HuH-7.5 (cell line): ENCODE results near the gene UAP1L1.
"Not testable (repeated sequence)": the region's sequence is repeated elsewhere in the genome, so short reads cannot be mapped to it uniquely, and the experiment has no call there.

Experiments
- DNase-seq: peaks from one replicate; pipeline ENCODE4 v3.0.0; 2011; ENCODE audit warnings: low spot score

UAP1L1 gene

GRCh38 chr9:137114613-137115393, 37.5 kb downstream of the UAP1L1 start, which contains the start of gene DPP7:
TSS of gene DPP7 (minus strand) at chr9:137114733. CDS start at chr9:137114713, 20 bp downstream.
- peak; percentile 93 for DNase-seq

GRCh38 chr9:137115394-137116026, 38.2 kb downstream of the UAP1L1 start:
- DNase-seq, result no peak

- no peak for DNase-seq
Observed at GRCh38 chr9:137116027-137116507, 38.8 kb downstream of the UAP1L1 start.

- no peak for DNase-seq
Observed at GRCh38 chr9:137116728-137117127, 39.4 kb downstream of the UAP1L1 start.

- no peak for DNase-seq
Observed at GRCh38 chr9:137117269-137117731, 40.0 kb downstream of the UAP1L1 start.

GRCh38 chr9:137118092-137118603, 40.8 kb downstream of the UAP1L1 start:
- DNase-seq, result not testable (repeated sequence)

- not testable (repeated sequence) for DNase-seq
Observed at GRCh38 chr9:137121927-137122795, 44.8 kb downstream of the UAP1L1 start.

GRCh38 chr9:137122796-137123467, 45.6 kb downstream of the UAP1L1 start:
- not testable (repeated sequence) for DNase-seq

GRCh38 chr9:137123468-137123837, 46.1 kb downstream of the UAP1L1 start:
- DNase-seq, result no peak

GRCh38 chr9:137123952-137124462, 46.7 kb downstream of the UAP1L1 start:
- DNase-seq, result not testable (repeated sequence)

GRCh38 chr9:137126786-137127185, 49.5 kb downstream of the UAP1L1 start:
- DNase-seq, result peak; percentile 6

- peak; percentile 43 for DNase-seq
Observed at GRCh38 chr9:137127301-137128157, 50.2 kb downstream of the UAP1L1 start.

- no peak for DNase-seq
Observed at GRCh38 chr9:137128158-137128861, 51.0 kb downstream of the UAP1L1 start.

GRCh38 chr9:137128862-137129455, 51.6 kb downstream of the UAP1L1 start:
- no peak for DNase-seq

GRCh38 chr9:137129456-137130175, 52.3 kb downstream of the UAP1L1 start:
- DNase-seq, result peak; percentile 97

GRCh38 chr9:137130176-137130755, 52.9 kb downstream of the UAP1L1 start:
- DNase-seq, result no peak
